Activated naive CD8-positive, alpha-beta T cell treated with anti-CD3 and anti-CD28 coated beads, Interleukin-2, amount 10 ng/mL, durations not matched to agents 7 days and 5 days (primary cell): Measurements from ENCODE around the gene SYT7. TPM values are rescaled to one million over a fixed set of nuclear protein-coding genes. Genes with fewer than 3 reads are reported as not detected.

Experiments
- ATAC-seq: fragments of 150-1000 bp; cut with Tn5 transposase; one replicate; pipeline ENCODE4 v1.10.0; 2021; ENCODE audit warnings: low read depth, moderate library complexity
- POLR2A ChIA-PET: fragments of 350-600 bp; sonication (Branson Sonifier 250); formaldehyde crosslinking; loops from one replicate; lab custom pipeline; 2021; ENCODE audit warnings: antibody characterized with exemption; lab: Charles Lee
- DNase-seq: peaks from one replicate; pipeline ENCODE4 v3.0.0; 2021
- H3K27ac Mint-ChIP-seq: one replicate; pipeline ENCODE4 v1.8.0; 2022; ENCODE audit warnings: mild to moderate bottlenecking, mixed read lengths
- H3K27me3 Mint-ChIP-seq: one replicate; pipeline ENCODE4 v1.8.0; 2022; ENCODE audit warnings: mild to moderate bottlenecking, moderate library complexity, mixed read lengths
- H3K36me3 Mint-ChIP-seq: one replicate; pipeline ENCODE4 v1.8.0; 2021; ENCODE audit warnings: mild to moderate bottlenecking, mixed read lengths
- H3K4me1 Mint-ChIP-seq: one replicate; pipeline ENCODE4 v1.8.0; 2021; ENCODE audit warnings: mixed read lengths
- H3K4me3 Mint-ChIP-seq: one replicate; pipeline ENCODE4 v1.8.0; 2022; ENCODE audit warnings: mild to moderate bottlenecking, moderate library complexity, mixed read lengths
- H3K9me3 Mint-ChIP-seq: one replicate; pipeline ENCODE4 v1.8.0; 2021; ENCODE audit warnings: mixed read lengths
- total RNA-seq, 2 experiments: library from RNA; stranded (reverse); gene quantifications; one replicate each; pipeline ENCODE4 v1.2.3, GENCODE V29; 2021

Gene SYT7
- total RNA-seq, 2 experiments from 2014 or later: not detected

DNA sequence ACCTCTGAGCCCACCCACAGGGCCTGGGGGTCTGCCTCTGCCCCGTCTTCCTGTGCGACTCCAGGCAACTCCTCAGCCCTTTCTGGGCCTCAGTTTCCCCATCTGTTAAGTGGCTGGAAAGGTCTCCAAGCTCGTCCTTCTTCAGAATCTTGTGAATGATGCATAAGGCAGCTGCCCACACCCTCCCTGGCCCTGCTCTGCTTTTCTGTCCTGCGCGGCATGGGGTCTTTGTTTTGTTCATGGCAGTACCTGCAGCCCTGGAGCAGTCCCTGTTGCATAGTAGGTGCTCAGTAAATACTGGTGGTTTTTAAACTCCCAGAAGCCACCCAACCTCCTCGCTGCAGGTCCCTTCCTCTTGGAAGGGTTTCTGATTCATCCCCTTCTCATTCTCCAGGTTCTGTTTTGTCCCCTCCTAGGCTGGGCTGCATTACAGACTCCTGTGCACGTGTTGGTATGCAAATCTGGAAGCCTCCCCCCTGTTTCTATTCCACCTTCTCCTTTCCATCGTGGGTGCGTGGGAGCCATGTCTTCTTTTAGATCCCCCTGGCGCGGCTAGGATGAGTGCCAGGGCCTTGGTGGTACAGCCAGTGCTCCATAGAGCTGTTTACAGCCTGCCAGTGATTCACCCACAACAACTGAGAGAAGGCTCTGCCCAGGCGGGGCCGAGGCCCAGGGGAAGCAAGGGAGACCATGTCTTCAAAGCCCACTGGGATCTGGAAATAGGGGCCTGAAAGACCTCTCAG, 19.3 kb upstream of the SYT7 start:
- Mint-ChIP-seq H3K27me3 (peaks cover 22% of the 10 kb centered on the region), H3K36me3 (no peaks in the 10 kb centered on the region), H3K27ac (no peak overlapping the region)

GRCh38 chr11:61598886-61599868, 18.3 kb upstream of the SYT7 start:
- peaks cover 24% of the 10 kb centered on the region for H3K27me3 Mint-ChIP-seq
- ATAC-seq: no peak

More for the DNA sequence above, 19.3 kb upstream of the SYT7 start:
- no peak overlapping the region for H3K4me3 Mint-ChIP-seq
- no peaks in the 10 kb centered on the region for H3K9me3 Mint-ChIP-seq
- H3K4me1 Mint-ChIP-seq: no peaks in the 10 kb centered on the region
- DNase-seq (no peak), ATAC-seq (no peak)
- POLR2A ChIA-PET: interaction anchor here (0.6 to 1.0 kb wide), 2 partner anchors 19 to 30 kb away, joined by 3 to 4 read pairs; no protein-coding TSS in a partner anchor

GRCh38 chr11:61598374-61598773, 17.5 kb upstream of the SYT7 start:
- POLR2A ChIA-PET: no interaction called here
- ATAC-seq: no peak
- Mint-ChIP-seq H3K36me3 (no peaks in the 10 kb centered on the region), H3K4me1 (no peaks in the 10 kb centered on the region), H3K4me3 (no peak overlapping the region), H3K27me3 (peaks cover 24% of the 10 kb centered on the region), H3K9me3 (no peaks in the 10 kb centered on the region), H3K27ac (no peak overlapping the region)
- DNase-seq: no peak

More at GRCh38 chr11:61598886-61599868, 18.3 kb upstream of the SYT7 start:
- no peak for DNase-seq
- Mint-ChIP-seq H3K4me3 (no peak overlapping the region), H3K4me1 (no peaks in the 10 kb centered on the region), H3K36me3 (no peaks in the 10 kb centered on the region), H3K27ac (no peak overlapping the region), H3K9me3 (no peaks in the 10 kb centered on the region)
- POLR2A ChIA-PET: interaction anchor here (1.0 kb wide), 1 partner anchor 18 kb away, joined by 3 read pairs; no protein-coding TSS in a partner anchor

DNA sequence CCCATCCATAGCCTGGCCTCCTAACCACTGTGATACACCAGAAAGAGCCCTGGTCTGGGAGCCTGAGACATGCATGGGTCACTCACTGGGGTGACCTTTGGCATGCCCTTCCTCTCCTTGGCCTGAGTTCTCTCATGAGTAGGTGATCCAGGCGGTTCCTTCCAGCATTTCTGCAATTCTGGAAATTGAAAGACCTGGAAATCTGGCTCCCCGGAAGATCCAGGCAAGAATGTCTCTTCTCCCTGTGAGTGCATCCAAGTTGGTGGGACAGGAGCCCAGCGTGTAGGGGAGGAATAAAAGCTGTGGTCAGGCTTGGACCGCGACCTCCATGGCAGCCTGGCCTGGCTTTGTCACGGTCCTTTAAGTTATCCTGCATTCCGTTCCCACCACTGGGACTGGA, 16.1 kb upstream of the SYT7 start:
- H3K4me1 Mint-ChIP-seq: no peaks in the 10 kb centered on the region
- peaks cover 29% of the 10 kb centered on the region for H3K27me3 Mint-ChIP-seq
- no peaks in the 10 kb centered on the region for H3K36me3 Mint-ChIP-seq

GRCh38 chr11:61596542-61596941, 15.7 kb upstream of the SYT7 start:
- Mint-ChIP-seq H3K4me3 (no peak overlapping the region), H3K4me1 (peaks cover 2% of the 10 kb centered on the region), H3K9me3 (no peaks in the 10 kb centered on the region), H3K27ac (no peak overlapping the region), H3K36me3 (no peaks in the 10 kb centered on the region), H3K27me3 (peaks cover 34% of the 10 kb centered on the region)
- DNase-seq (no peak), ATAC-seq (no peak)
- POLR2A ChIA-PET: no interaction called here

More for the DNA sequence above, 16.1 kb upstream of the SYT7 start:
- POLR2A ChIA-PET: no interaction called here
- H3K9me3 Mint-ChIP-seq: no peaks in the 10 kb centered on the region
- ATAC-seq: no peak
- H3K4me3 Mint-ChIP-seq: no peak overlapping the region
- DNase-seq: no peak
- no peak overlapping the region for H3K27ac Mint-ChIP-seq

- Mint-ChIP-seq H3K4me1 (peaks cover 2% of the 10 kb centered on the region), H3K9me3 (no peaks in the 10 kb centered on the region), H3K4me3 (no peak overlapping the region), H3K27me3 (peaks cover 33% of the 10 kb centered on the region), H3K36me3 (no peaks in the 10 kb centered on the region), H3K27ac (no peak overlapping the region)
- no peak for ATAC-seq
- POLR2A ChIA-PET: no interaction called here
- DNase-seq: no peak
These were observed 14.0 kb upstream of the SYT7 start for GRCh38 chr11:61594907-61595257.

DNA sequence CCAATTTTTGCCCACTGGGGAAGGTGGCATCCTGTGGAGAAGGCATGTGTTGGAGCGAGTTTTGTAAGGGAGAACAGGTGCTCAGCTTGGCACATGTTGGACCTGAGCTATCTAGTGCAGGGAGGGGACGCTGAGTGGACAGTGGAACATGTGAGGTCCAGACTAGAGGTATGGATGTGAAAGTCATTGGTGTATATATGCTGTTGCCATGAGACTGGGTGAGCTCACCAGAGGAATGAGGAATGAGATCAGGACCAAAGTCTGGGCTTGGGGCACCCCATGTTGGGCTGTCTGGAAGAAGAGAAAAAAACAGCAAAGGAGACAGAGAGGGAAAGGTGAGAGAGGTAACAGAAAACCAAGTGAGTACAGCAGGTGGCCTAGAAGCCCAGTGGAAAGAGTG, 12.3 kb upstream of the SYT7 start:
- Mint-ChIP-seq H3K9me3 (no peaks in the 10 kb centered on the region), H3K27ac (no peak overlapping the region), H3K4me3 (no peak overlapping the region), H3K36me3 (no peaks in the 10 kb centered on the region), H3K4me1 (peaks cover 8% of the 10 kb centered on the region), H3K27me3 (peaks cover 37% of the 10 kb centered on the region)
- DNase-seq (no peak), ATAC-seq (no peak)
- POLR2A ChIA-PET: no interaction called here

DNA sequence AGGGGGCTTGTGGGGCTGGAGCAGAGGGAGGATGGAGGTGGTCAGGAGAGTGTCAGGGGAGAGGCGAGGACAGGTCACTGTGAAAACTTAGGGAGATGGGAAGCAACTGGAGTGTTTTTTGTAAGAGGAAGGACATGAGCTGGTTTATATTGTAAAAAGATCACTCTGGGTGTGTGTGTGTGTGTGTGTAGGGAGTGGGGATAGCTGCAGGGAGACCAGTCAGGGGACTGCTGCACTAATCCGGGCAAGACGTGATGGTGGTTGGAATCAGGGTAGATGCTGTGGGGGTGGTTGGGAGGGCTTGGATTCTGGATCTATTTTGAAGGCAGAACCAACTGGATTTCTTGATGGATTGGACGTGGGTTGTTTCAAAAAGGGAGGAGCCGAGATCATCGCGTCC, 11.3 kb upstream of the SYT7 start:
- H3K27ac Mint-ChIP-seq: no peak overlapping the region
- ATAC-seq (no peak), DNase-seq (no peak)
- H3K27me3 Mint-ChIP-seq: peaks cover 30% of the 10 kb centered on the region
- H3K36me3 Mint-ChIP-seq: no peaks in the 10 kb centered on the region
- H3K4me3 Mint-ChIP-seq: no peak overlapping the region
- POLR2A ChIA-PET: no interaction called here
- H3K4me1 Mint-ChIP-seq: peaks cover 9% of the 10 kb centered on the region
- H3K9me3 Mint-ChIP-seq: no peaks in the 10 kb centered on the region

- H3K9me3 Mint-ChIP-seq: no peaks in the 10 kb centered on the region
- H3K36me3 Mint-ChIP-seq: no peaks in the 10 kb centered on the region
- no peak for ATAC-seq
- peaks cover 38% of the 10 kb centered on the region for H3K27me3 Mint-ChIP-seq
- no peak overlapping the region for H3K27ac Mint-ChIP-seq
- DNase-seq: no peak
- POLR2A ChIA-PET: no interaction called here
- H3K4me3 Mint-ChIP-seq: no peak overlapping the region
- H3K4me1 Mint-ChIP-seq: peaks cover 9% of the 10 kb centered on the region
These were observed 9.1 kb upstream of the SYT7 start for GRCh38 chr11:61589961-61590360.

- Mint-ChIP-seq H3K36me3 (no peaks in the 10 kb centered on the region), H3K9me3 (no peaks in the 10 kb centered on the region), H3K27ac (no peak overlapping the region), H3K27me3 (peaks cover 36% of the 10 kb centered on the region), H3K4me3 (peak overlapping the region; percentile 61), H3K4me1 (peaks cover 9% of the 10 kb centered on the region)
- ATAC-seq (no peak), DNase-seq (no peak)
- POLR2A ChIA-PET: no interaction called here
These were observed 7.9 kb upstream of the SYT7 start for GRCh38 chr11:61588728-61589191.

DNA sequence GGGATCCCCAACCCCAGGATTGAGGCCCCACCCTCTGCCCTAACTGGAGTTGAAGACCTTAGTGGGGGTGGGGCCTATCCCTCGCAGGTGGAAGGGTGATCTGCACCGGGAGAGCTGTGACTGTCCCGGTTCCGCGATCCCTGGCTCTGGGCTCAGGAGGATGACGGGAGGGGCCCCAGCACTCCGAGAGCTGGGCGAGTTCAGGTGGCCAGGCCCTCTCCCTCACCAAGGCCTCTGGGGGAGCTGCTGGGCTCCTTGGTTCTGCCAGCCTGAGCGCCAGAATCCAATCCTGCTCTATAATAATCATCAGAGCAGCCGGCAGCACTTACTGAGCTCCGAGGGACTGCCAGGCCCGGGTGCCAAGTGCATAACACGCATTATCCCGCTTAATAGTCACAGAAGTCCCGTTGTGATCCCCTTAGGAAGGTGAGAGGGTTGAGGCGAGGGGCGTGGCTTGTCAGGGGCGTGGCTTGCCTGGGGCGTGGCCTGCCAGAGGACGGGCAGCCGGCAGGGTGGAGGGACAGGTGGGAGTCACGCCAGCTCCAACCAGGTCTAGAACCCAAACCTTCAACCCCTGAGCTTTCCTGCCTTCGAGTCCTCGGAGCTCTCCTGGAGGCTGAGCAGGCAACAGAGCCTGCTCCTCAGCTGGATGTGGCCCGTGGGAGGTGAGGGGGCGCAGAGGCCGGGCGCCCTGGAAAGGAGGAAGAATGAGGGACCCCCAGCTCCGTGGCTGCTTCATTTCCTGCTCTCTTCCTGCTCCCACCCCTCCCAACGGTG, 7.3 kb upstream of the SYT7 start:
- peaks cover 41% of the 10 kb centered on the region for H3K27me3 Mint-ChIP-seq
- no peak overlapping the region for H3K27ac Mint-ChIP-seq
- DNase-seq (peak; percentile 67), ATAC-seq (peak; percentile 60)
- H3K9me3 Mint-ChIP-seq: no peaks in the 10 kb centered on the region
- H3K4me3 Mint-ChIP-seq: peak overlapping the region; percentile 43
- POLR2A ChIA-PET: no interaction called here
- peaks cover 9% of the 10 kb centered on the region for H3K4me1 Mint-ChIP-seq
- no peaks in the 10 kb centered on the region for H3K36me3 Mint-ChIP-seq

GRCh38 chr11:61587541-61587941, 6.7 kb upstream of the SYT7 start:
- POLR2A ChIA-PET: no interaction called here
- DNase-seq: peak; percentile 41
- H3K27ac Mint-ChIP-seq: no peak overlapping the region
- peaks cover 47% of the 10 kb centered on the region for H3K27me3 Mint-ChIP-seq
- no peaks in the 10 kb centered on the region for H3K36me3 Mint-ChIP-seq
- H3K9me3 Mint-ChIP-seq: no peaks in the 10 kb centered on the region
- peaks cover 9% of the 10 kb centered on the region for H3K4me1 Mint-ChIP-seq
- no peak overlapping the region for H3K4me3 Mint-ChIP-seq
- peak; percentile 31 for ATAC-seq
